Measurements from ENCODE around the gene FLOT2.
"Not testable (repeated sequence)": the region's sequence is repeated elsewhere in the genome, so short reads cannot be mapped to it uniquely, and the experiment has no call there.

DNA sequence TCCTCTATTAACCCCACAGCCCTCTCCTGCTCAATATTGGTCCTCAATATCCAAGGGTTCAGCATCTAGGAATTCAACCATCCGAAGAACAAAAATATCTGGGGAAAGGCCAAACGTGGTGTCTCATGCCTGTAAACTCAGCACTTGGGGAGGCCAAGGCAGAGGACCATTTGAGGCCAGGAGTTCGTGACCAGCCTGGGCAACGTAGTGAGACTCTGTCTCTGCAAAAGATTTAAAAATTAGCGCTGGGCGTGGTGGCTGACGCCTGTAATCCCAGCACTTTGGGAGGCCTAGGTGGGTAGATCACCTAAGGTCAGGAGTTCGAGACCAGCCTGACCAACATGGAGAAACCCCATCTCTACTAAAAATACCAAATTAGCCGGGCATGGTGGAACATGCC is 50.8 kb downstream of the FLOT2 start:
- TF ChIP-seq EZH2 (optimal IDR thresholded peaks at IDR 0.05; ENCODE audit: low read depth, low read length): not testable (repeated sequence)
- TF ChIP-seq, protein P1, sequence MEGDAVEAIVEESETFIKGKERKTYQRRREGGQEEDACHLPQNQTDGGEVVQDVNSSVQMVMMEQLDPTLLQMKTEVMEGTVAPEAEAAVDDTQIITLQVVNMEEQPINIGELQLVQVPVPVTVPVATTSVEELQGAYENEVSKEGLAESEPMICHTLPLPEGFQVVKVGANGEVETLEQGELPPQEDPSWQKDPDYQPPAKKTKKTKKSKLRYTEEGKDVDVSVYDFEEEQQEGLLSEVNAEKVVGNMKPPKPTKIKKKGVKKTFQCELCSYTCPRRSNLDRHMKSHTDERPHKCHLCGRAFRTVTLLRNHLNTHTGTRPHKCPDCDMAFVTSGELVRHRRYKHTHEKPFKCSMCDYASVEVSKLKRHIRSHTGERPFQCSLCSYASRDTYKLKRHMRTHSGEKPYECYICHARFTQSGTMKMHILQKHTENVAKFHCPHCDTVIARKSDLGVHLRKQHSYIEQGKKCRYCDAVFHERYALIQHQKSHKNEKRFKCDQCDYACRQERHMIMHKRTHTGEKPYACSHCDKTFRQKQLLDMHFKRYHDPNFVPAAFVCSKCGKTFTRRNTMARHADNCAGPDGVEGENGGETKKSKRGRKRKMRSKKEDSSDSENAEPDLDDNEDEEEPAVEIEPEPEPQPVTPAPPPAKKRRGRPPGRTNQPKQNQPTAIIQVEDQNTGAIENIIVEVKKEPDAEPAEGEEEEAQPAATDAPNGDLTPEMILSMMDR (IDR thresholded peaks at IDR 0.05; ENCODE audit: low read length): not testable (repeated sequence)
